DND-41 (cell line): Measurements from ENCODE around the gene ZNF48.

Experiments
- CTCF ChIP-seq: IDR thresholded peaks from 2 replicates; pipeline ENCODE4 v1.5.1; 2012; ENCODE audit warnings: borderline replicate concordance, low read length, moderate library complexity, mild to moderate bottlenecking; ENCODE audit not compliant: poor library complexity, severe bottlenecking; ENCODE audit errors: extremely low read depth
- EZH2 ChIP-seq: IDR thresholded peaks from 3 replicates; pipeline ENCODE4 v1.6.1; 2012; ENCODE audit warnings: borderline replicate concordance, low read depth, mild to moderate bottlenecking, moderate library complexity, low read length, inconsistent platforms; ENCODE audit not compliant: severe bottlenecking

GRCh38 chr16:30370456-30371247, 24.6 kb upstream of the ZNF48 start, which contains the start of gene TBC1D10B:
- TF ChIP-seq CTCF, result peak; percentile 59
- no peak for TF ChIP-seq EZH2
